Mesodermal cell (in vitro differentiated cells): ENCODE measurements around the gene GPR39.

Source experiments
- H3K27ac ChIP-seq: 2 replicates; pipeline ENCODE4 v1.7.0; 2013; ENCODE audit warnings: mild to moderate bottlenecking, low read depth, low read length, moderate library complexity; ENCODE audit not compliant: severe bottlenecking
- H3K36me3 ChIP-seq: 2 replicates; pipeline ENCODE4 v1.7.1; 2013; ENCODE audit warnings: mild to moderate bottlenecking, low read length, moderate library complexity; ENCODE audit not compliant: control insufficient read depth, insufficient read depth
- H3K4me1 ChIP-seq: one replicate; pipeline ENCODE4 v1.7.1; 2013; ENCODE audit warnings: mild to moderate bottlenecking, low read length; ENCODE audit not compliant: insufficient read depth, control insufficient read depth, poor library complexity, severe bottlenecking
- H3K4me3 ChIP-seq: 2 replicates; pipeline ENCODE4 v1.7.0; 2013; ENCODE audit warnings: low read length, control low read depth, mild to moderate bottlenecking; ENCODE audit not compliant: insufficient read depth, poor library complexity, severe bottlenecking; ENCODE audit errors: extremely low read depth
- H3K9me3 ChIP-seq: 2 replicates; pipeline ENCODE4 v1.7.1; 2013; ENCODE audit warnings: mild to moderate bottlenecking, low read length, moderate library complexity; ENCODE audit not compliant: control insufficient read depth
- WGBS, 2 experiments: methylation state at CpG; one replicate each; pipeline ENCODE4 v1.1.5; 2013; ENCODE audit warnings: missing lambda C conversion rate in 2 of 2; ENCODE audit not compliant: insufficient coverage in 2 of 2; 5-methylcytosine and 5-hydroxymethylcytosine counted together

Gene GPR39

DNA sequence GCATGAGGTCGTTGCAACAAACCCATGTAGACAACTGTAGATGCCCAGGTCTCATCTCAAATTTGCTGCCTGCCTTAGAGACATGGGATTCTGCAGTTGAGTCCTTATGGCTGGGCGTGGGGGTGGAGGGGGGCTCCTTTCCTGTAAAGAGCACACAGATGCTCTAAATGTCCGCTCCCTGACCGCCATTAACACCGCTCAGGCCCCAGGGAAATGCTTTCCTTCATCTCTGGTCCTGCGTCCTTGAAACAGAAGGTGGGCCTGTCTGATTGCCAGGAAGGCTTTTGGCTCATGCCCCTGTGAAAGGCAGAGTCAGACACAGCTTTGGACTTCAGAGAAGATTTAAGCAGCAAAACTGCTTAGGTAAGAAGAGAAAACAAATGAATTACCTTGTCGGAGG is 25.7 kb downstream of the GPR39 start:
- 76 to 80% methylated on average over 6 of the region's 7 CpGs for WGBS, 2 experiments
- Histone ChIP-seq H3K4me1 (peaks cover 31% of the 10 kb centered on the region), H3K36me3 (no peaks in the 10 kb centered on the region), H3K9me3 (no peaks in the 10 kb centered on the region), H3K4me3 (no peak overlapping the region), H3K27ac (no peak overlapping the region)

DNA sequence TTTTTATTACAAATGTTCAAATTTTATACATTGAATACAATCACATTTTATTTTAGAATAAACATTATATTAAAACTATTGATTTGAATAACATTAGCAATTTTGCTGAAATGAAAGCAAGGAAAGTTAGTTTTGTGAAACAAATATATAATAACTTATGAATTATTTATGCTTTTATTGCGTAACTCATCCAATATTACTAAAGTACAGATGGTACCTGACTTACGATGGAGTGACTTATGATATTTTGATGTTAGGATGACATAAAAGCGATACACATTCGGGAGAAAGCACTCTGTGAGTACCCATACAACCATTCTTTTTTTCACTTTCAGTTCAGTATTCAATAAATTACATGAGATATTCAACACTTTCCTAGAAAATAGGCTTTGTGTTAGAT is 26.5 kb downstream of the GPR39 start:
- H3K9me3 ChIP-seq = no peaks in the 10 kb centered on the region
- WGBS, 2 experiments = no CpG with 5 or more reads among the region's 4 CpGs
- H3K4me3 ChIP-seq = no peak overlapping the region
- peaks cover 26% of the 10 kb centered on the region for H3K4me1 ChIP-seq
- H3K27ac ChIP-seq = no peak overlapping the region
- no peaks in the 10 kb centered on the region for H3K36me3 ChIP-seq

DNA sequence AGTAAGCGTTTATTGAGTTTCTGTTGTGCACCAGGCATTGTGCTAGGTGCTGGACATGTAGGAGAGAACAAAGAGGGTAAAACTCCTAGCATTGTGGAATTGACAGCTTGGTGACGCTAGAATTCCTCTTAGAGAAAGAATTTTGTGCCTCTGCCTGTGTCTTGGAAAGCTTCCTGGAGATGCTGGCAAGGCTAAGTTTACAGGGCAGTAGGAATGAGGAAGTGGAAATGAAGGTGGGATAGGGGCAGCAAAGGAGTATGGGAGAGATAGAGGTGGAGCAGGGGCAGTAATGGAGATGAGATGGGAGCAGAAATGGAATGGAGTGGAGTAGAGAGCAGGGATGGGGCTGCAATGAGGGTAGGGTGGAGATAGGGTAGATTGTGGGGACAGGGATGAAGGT is 29.8 kb downstream of the GPR39 start:
- Histone ChIP-seq H3K4me3 (no peak overlapping the region), H3K27ac (no peak overlapping the region), H3K9me3 (no peaks in the 10 kb centered on the region), H3K36me3 (no peaks in the 10 kb centered on the region), H3K4me1 (no peaks in the 10 kb centered on the region)
- WGBS, 2 experiments = 86 to 89% methylated on average over 2 of the region's 2 CpGs

DNA sequence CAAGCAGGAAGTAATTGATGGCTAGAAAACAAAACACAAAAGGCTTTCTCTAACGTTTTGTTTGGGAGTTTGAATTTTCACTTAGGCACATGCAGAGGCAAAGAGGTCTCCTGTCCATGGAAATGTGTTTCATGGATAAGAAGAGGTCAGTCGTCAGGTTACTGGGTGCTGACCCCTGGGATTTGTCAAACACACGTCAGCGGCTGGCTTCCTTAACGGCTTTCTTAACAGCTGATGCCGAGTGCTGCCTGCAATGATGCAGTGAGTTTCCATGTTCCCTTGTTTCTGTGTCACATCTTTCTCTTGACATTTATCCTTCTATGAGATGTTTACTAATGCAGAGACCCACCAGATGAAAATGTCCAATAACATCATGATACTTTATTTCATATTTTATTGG is 31.7 kb downstream of the GPR39 start:
- WGBS, 2 experiments = 52 to 55% methylated on average over 5 to 6 of the region's 6 CpGs
- Histone ChIP-seq H3K27ac (no peak overlapping the region), H3K4me1 (no peaks in the 10 kb centered on the region), H3K9me3 (no peaks in the 10 kb centered on the region), H3K36me3 (no peaks in the 10 kb centered on the region), H3K4me3 (no peak overlapping the region)

DNA sequence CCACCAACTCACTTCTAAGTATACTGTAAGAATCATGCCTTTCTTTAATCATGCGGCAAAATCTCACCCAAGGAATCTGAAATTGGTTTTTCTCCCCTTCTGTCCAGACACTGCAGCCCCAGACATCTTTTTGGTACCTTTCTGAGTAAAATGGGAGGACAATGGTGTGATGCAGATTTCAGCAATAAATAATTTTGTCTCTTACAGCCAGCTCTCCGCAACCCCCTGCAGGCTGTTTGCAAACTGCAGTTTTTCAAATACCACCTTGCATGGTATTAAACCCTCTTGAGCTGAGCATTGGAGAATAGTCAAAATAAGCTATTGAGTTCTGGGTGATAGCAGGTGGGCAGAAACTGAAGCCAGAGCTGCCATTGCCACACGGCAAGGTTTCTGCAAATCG is 32.2 kb downstream of the GPR39 start:
- Histone ChIP-seq H3K9me3 (no peaks in the 10 kb centered on the region), H3K4me3 (no peak overlapping the region), H3K27ac (no peak overlapping the region), H3K36me3 (no peaks in the 10 kb centered on the region), H3K4me1 (no peaks in the 10 kb centered on the region)
- WGBS, 2 experiments = no CpG with 5 or more reads among the region's 4 CpGs

DNA sequence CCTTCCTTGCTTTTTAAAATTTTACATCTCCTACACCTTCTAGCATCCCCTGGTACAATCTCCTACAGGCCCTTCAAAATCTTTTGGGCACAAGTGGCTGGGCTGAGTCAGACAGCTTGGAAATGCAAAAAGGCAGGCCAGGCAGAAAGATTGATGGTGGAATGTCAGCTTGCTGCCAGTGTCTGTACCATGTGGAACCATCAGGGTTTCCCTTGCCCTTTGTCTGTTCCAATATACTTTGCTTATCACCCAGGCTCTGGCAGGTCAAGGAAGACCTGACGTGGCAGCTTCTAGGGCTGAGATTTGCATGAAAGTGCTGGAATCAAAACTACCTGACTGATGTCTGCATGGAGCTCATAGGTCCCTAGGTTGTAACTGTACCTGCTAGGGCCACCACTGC is 33.3 kb downstream of the GPR39 start:
- WGBS, 2 experiments = 55 to 89% methylated on average over 1 of the region's 1 CpG
- H3K4me1 ChIP-seq = no peaks in the 10 kb centered on the region
- H3K27ac ChIP-seq = no peak overlapping the region
- no peaks in the 10 kb centered on the region for H3K9me3 ChIP-seq
- H3K36me3 ChIP-seq = no peaks in the 10 kb centered on the region
- H3K4me3 ChIP-seq = no peak overlapping the region

DNA sequence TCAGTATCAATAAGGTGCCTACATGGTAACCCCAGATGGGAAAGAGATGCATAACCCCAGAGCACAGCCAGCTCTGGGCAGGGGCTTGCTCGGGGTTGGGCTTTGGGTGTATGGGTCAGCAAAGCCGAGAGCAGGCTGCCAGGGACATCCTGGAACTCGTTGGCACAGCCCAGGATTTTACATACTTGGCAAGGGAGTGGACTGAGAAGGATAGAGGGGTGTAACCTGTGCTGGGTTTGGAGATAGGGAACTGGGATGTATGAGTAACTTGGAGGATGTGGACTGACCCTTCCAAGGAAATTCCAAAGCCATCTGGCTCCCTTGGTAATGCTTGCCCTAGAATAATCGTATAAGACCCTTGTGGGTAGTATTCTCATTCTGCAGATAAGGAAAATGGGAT is 44.2 kb downstream of the GPR39 start:
- Histone ChIP-seq H3K9me3 (peaks cover 18% of the 10 kb centered on the region), H3K27ac (no peak overlapping the region), H3K4me3 (no peak overlapping the region), H3K4me1 (no peaks in the 10 kb centered on the region), H3K36me3 (no peaks in the 10 kb centered on the region)
- 72 to 83% methylated on average over 2 to 3 of the region's 4 CpGs for WGBS, 2 experiments

DNA sequence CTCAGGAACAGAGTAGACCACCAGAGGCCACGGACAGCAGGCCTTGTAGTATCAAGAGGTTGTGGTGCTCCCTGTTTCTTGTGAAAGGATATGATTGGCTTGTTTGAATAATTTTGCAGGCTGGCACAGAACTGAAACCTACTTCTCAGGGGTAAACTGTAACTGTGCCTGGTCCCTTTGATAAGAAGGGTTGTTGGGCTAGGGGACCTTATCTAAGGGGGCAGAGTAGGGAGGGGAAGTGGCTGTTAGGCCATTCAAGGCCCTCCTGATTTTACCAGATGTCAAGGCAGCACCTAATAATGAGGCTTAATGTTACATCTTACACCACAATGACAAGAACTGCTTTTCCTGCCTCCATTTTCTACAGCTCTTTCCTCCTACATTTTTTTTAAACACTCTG is 45.6 kb downstream of the GPR39 start:
- Histone ChIP-seq H3K4me3 (no peak overlapping the region), H3K4me1 (no peaks in the 10 kb centered on the region), H3K9me3 (peaks cover 29% of the 10 kb centered on the region), H3K36me3 (no peaks in the 10 kb centered on the region), H3K27ac (no peak overlapping the region)
- WGBS, 2 experiments = 70 to 83% methylated on average over 1 of the region's 1 CpG

DNA sequence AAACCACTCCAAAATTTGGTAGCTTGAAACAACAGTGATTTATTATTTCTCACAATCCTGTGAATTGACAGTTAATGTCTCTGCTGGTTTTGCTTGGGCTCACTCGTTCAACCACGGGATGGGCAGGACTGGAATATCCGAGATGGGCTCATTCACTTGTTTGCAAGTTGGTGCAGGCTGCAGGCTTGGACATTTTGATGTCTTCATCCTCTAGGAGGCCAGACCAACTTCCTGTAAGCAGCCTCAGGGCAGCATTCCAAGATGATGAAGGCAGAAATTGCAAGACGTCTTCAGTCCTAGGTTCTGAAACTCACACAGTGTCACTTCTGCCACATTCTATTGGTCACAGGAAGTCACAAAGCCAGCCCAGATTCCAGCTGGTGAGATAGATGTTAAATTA is 47.1 kb downstream of the GPR39 start:
- no peaks in the 10 kb centered on the region for H3K4me1 ChIP-seq
- H3K9me3 ChIP-seq = peaks cover 35% of the 10 kb centered on the region
- no peak overlapping the region for H3K27ac ChIP-seq
- 90 to 100% methylated on average over 4 of the region's 4 CpGs for WGBS, 2 experiments
- H3K4me3 ChIP-seq = no peak overlapping the region
- no peaks in the 10 kb centered on the region for H3K36me3 ChIP-seq

DNA sequence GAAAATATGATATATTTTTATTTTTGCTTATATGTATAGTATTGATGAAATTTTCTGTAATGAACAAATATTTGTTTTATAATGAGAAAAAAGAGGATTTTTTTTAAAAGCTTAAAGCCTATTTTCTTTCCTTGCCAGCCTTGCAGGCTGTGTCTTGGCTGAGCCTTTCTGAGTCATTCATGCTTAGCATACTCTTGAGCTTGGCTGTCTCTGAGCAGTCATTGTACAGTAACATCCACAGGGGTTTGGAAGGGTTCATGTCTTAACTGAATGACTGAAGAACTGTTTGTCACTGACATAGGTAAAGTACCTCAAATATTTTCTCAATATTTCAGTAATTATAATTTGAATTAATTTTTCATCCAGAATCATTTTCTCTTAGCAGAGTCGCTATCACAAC is 49.3 kb downstream of the GPR39 start:
- Histone ChIP-seq H3K9me3 (peaks cover 35% of the 10 kb centered on the region), H3K4me1 (no peaks in the 10 kb centered on the region), H3K4me3 (no peak overlapping the region), H3K36me3 (no peaks in the 10 kb centered on the region), H3K27ac (no peak overlapping the region)
- no CpG with 5 or more reads among the region's 1 CpG for WGBS, 2 experiments

DNA sequence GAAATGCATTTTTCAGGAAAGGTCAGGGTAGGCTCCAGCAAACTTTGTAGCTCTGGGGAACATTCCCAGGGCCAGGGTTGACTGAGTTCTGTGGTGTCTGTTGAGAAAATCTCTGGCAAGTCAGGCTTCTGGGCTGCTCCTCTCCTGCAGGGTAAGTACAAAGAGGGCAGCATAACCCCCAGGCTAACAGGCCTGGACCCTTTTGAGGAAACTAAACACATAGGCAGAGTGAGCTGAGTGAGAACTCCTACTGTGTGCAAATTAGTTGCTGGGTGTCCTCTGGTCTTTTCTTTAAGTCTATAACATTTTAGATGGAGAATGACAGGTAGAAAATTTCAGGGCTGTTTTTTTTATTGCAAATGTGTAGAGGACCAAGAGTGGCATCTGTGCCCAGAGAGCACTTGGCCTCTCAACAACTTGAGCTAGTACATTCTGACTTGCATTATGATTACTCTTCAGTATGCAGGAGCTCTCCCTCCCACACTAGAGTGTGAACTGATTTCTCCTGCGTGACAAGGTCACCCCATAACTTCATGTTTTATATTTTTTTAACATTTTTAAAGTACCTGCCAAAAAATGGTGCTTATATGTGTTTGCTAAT is 49.9 kb downstream of the GPR39 start:
- peaks cover 35% of the 10 kb centered on the region for H3K9me3 ChIP-seq
- no peaks in the 10 kb centered on the region for H3K36me3 ChIP-seq
- H3K4me3 ChIP-seq = no peak overlapping the region
- no peak overlapping the region for H3K27ac ChIP-seq
- no peaks in the 10 kb centered on the region for H3K4me1 ChIP-seq
- no CpG with 5 or more reads among the region's 1 CpG for WGBS, 2 experiments
